CD14-positive monocyte (primary cell): Measurements from ENCODE around the gene ATL3. TPM values are rescaled to one million over a fixed set of nuclear protein-coding genes. Genes with fewer than 3 reads are reported as not detected.
"Not testable (repeated sequence)": the region's sequence is repeated elsewhere in the genome, so short reads cannot be mapped to it uniquely, and the experiment has no call there.

Experiments
- DNase-seq, 3 donors: peaks; one replicate each; pipeline ENCODE4 v3.0.0-alpha.2; 2011 to 2022
- H2AFZ ChIP-seq: 2 replicates; pipeline ENCODE4 v1.6.0; 2012; ENCODE audit warnings: mild to moderate bottlenecking, low read depth, low read length, inconsistent platforms; ENCODE audit not compliant: insufficient read depth, poor library complexity, severe bottlenecking
- H3K27ac ChIP-seq, 2 donors: 1 replicate in 1 of 2; 2 replicates in 1 of 2; pipeline ENCODE4 v1.5.1; 2012 to 2013; ENCODE audit warnings: low read length in 2 of 2, control low read depth in 1 of 2, inconsistent platforms in 1 of 2, low read depth in 1 of 2, mild to moderate bottlenecking in 1 of 2
- H3K27me3 ChIP-seq, 2 donors: one replicate each; pipeline versions ENCODE4 v1.6.0 to v1.6.1; 2011 to 2013; ENCODE audit warnings: low read length in 2 of 2; ENCODE audit not compliant: control insufficient read depth in 2 of 2, insufficient read depth in 2 of 2
- H3K36me3 ChIP-seq, 2 donors: replicated peaks in 1 of 2; 1 replicate in 1 of 2; 2 replicates in 1 of 2; pipeline versions ENCODE4 v1.5.1 to v1.6.1; 2012 to 2013; ENCODE audit warnings: low read length in 2 of 2, control low read depth in 1 of 2, inconsistent platforms in 1 of 2, mild to moderate bottlenecking in 1 of 2; ENCODE audit not compliant: insufficient read depth in 2 of 2, control insufficient read depth in 1 of 2
- H3K4me1 ChIP-seq, 2 donors: 1 replicate in 1 of 2; 2 replicates in 1 of 2; pipeline versions ENCODE4 v1.5.1 to v1.6.1; 2012 to 2013; ENCODE audit warnings: low read length in 2 of 2, control low read depth in 1 of 2, inconsistent platforms in 1 of 2, mild to moderate bottlenecking in 1 of 2, moderate library complexity in 1 of 2; ENCODE audit not compliant: insufficient read depth in 2 of 2, control insufficient read depth in 1 of 2
- H3K4me2 ChIP-seq: replicated peaks from 2 replicates; pipeline ENCODE3; 2012; ENCODE audit warnings: low read length, moderate library complexity, mild to moderate bottlenecking; ENCODE audit not compliant: poor library complexity, severe bottlenecking; ENCODE audit errors: extremely low read depth
- H3K4me3 ChIP-seq, 3 experiments: fragments of 200-600 bp in 1 of 3; sonication (generic) in 1 of 3; replicated peaks in 1 of 3; 1 replicate in 2 of 3; 2 replicates in 1 of 3; pipeline ENCODE4 v1.5.1; 2011 to 2013; ENCODE audit warnings: low read length in 3 of 3, mild to moderate bottlenecking in 3 of 3, control low read depth in 2 of 3, low read depth in 2 of 3, inconsistent platforms in 1 of 3, moderate library complexity in 1 of 3
- H3K79me2 ChIP-seq: 2 replicates; pipeline ENCODE4 v1.6.0; 2012; ENCODE audit warnings: mild to moderate bottlenecking, control low read depth, inconsistent platforms, low read length, moderate library complexity; ENCODE audit not compliant: insufficient read depth
- H3K9ac ChIP-seq: 2 replicates; pipeline ENCODE4 v1.6.0; 2017; ENCODE audit warnings: low read length, mild to moderate bottlenecking; ENCODE audit not compliant: insufficient read depth, poor library complexity, severe bottlenecking
- H3K9me3 ChIP-seq, 2 donors: replicated peaks in 1 of 2; 1 replicate in 1 of 2; 2 replicates in 1 of 2; pipeline versions ENCODE4 v1.5.1 to v1.6.1; 2012 to 2013; ENCODE audit warnings: low read length in 2 of 2, control low read depth in 1 of 2; ENCODE audit not compliant: control insufficient read depth in 1 of 2, insufficient read depth in 1 of 2
- H4K20me1 ChIP-seq: 2 replicates; pipeline ENCODE4 v1.6.0; 2012; ENCODE audit warnings: mild to moderate bottlenecking, low read length, control low read depth, moderate library complexity; ENCODE audit not compliant: insufficient read depth
- H3K27ac Mint-ChIP-seq, 7 donors: one replicate each; pipeline ENCODE4 v1.8.0; 2020; ENCODE audit warnings: mild to moderate bottlenecking in 7 of 7, mixed read lengths in 7 of 7, moderate library complexity in 6 of 7, inconsistent platforms in 2 of 7
- H3K27me3 Mint-ChIP-seq, 3 donors: one replicate each; pipeline ENCODE4 v1.8.0; 2021 to 2022; ENCODE audit warnings: low read depth in 3 of 3, mild to moderate bottlenecking in 3 of 3, mixed read lengths in 3 of 3, moderate library complexity in 3 of 3, inconsistent platforms in 1 of 3
- H3K36me3 Mint-ChIP-seq, 2 donors: one replicate each; pipeline ENCODE4 v1.8.0; 2020; ENCODE audit warnings: mixed read lengths in 2 of 2, inconsistent platforms in 1 of 2, mild to moderate bottlenecking in 1 of 2
- H3K4me1 Mint-ChIP-seq: one replicate; pipeline ENCODE4 v1.8.0; 2020; ENCODE audit warnings: mild to moderate bottlenecking, mixed read lengths
- H3K4me3 Mint-ChIP-seq, 2 donors: one replicate each; pipeline ENCODE4 v1.8.0; 2020; ENCODE audit warnings: mild to moderate bottlenecking in 2 of 2, mixed read lengths in 2 of 2, moderate library complexity in 1 of 2
- H3K9me3 Mint-ChIP-seq, 7 donors: one replicate each; pipeline ENCODE4 v1.8.0; 2020 to 2022; ENCODE audit warnings: mixed read lengths in 7 of 7, mild to moderate bottlenecking in 6 of 7, moderate library complexity in 6 of 7, inconsistent platforms in 2 of 7
- WGBS: methylation state at CpG from one replicate; pipeline ENCODE4 v1.1.5; 2013; ENCODE audit warnings: missing lambda C conversion rate; ENCODE audit not compliant: insufficient coverage; 5-methylcytosine and 5-hydroxymethylcytosine counted together
- intact Hi-C, 2 donors: fragments of 100-400 bp; cut with micrococcal nuclease; formaldehyde crosslinking; loops; one replicate each; pipeline versions ENCODE4 v1.15.0 to v1.15.1; 2023
- polyA plus RNA-seq, 3 donors: library from polyadenylated mRNA; depleted of rRNA in 1 of 3; unstranded in 2 of 3; stranded (reverse) in 1 of 3; fragments of 300-500 nt in 2 of 3; fragments of >200 nt in 1 of 3; fragmentation: Illumina TruSeq in 2 of 3; gene quantifications; 1 replicate in 2 of 3; 2 replicates in 1 of 3; pipeline ENCODE4 v1.2.3, GENCODE V29; 2012 to 2021
- TF ChIP-seq, protein P1 (sequence below): fragments of 200-600 bp; IDR thresholded peaks from one replicate; pipeline ENCODE4 v1.8.0; 2022; ENCODE audit warnings: antibody characterized with exemption, mild to moderate bottlenecking

Gene ATL3
- polyA plus RNA-seq, 3 donors = 10.6 to 25.5 (median 22.7) TPM

- no CpG with 5 or more reads among the region's 1 CpG for WGBS
- Mint-ChIP-seq H3K9me3 (peaks cover 0 to 2% (median 0%) of the 10 kb centered on the region in 7 donors), H3K4me3 (no peak overlapping the region), H3K36me3 (peaks cover 15 to 19% of the 10 kb centered on the region in 2 donors), H3K4me1 (peaks cover 84% of the 10 kb centered on the region), H3K27me3 (no peaks in the 10 kb centered on the region), H3K27ac (peak overlapping the region in 4 of 7 donors; percentile 4 to 58 (median 37))
- TF ChIP-seq, protein P1, sequence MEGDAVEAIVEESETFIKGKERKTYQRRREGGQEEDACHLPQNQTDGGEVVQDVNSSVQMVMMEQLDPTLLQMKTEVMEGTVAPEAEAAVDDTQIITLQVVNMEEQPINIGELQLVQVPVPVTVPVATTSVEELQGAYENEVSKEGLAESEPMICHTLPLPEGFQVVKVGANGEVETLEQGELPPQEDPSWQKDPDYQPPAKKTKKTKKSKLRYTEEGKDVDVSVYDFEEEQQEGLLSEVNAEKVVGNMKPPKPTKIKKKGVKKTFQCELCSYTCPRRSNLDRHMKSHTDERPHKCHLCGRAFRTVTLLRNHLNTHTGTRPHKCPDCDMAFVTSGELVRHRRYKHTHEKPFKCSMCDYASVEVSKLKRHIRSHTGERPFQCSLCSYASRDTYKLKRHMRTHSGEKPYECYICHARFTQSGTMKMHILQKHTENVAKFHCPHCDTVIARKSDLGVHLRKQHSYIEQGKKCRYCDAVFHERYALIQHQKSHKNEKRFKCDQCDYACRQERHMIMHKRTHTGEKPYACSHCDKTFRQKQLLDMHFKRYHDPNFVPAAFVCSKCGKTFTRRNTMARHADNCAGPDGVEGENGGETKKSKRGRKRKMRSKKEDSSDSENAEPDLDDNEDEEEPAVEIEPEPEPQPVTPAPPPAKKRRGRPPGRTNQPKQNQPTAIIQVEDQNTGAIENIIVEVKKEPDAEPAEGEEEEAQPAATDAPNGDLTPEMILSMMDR = no peak
- peak overlapping the region in 1 of 2 donors; percentile 81 for H3K27ac ChIP-seq
- H3K4me3 ChIP-seq = no peak overlapping the region
- H3K27me3 ChIP-seq = no peaks in the 10 kb centered on the region
- no peak overlapping the region for H3K9ac ChIP-seq
- no peak overlapping the region for H2AFZ ChIP-seq
- H3K9me3 ChIP-seq = no peaks in the 10 kb centered on the region
- H4K20me1 ChIP-seq = peaks cover 95% of the 10 kb centered on the region
- no peak for DNase-seq
- peaks cover 69 to 80% of the 10 kb centered on the region in 2 donors for H3K4me1 ChIP-seq
- no peak overlapping the region for H3K4me2 ChIP-seq
- peaks cover 2 to 9% of the 10 kb centered on the region in 2 donors for H3K36me3 ChIP-seq
- intact Hi-C loops = no loop called here
- peaks cover 100% of the 10 kb centered on the region for H3K79me2 ChIP-seq
Measured at GRCh38 chr11:63687845-63688244, 16.7 kb upstream of the ATL3 start.

- intact Hi-C loops = no loop called here
- no peak for DNase-seq
- Histone ChIP-seq H2AFZ (no peak overlapping the region), H3K36me3 (peaks cover 0 to 4% of the 10 kb centered on the region in 2 donors), H3K4me2 (peak overlapping the region; percentile 77), H3K4me1 (peaks cover 73 to 86% of the 10 kb centered on the region in 2 donors), H3K9ac (no peak overlapping the region), H3K79me2 (peaks cover 100% of the 10 kb centered on the region), H3K4me3 (peak overlapping the region in 1 of 3 experiments; percentile 68), H3K27me3 (no peaks in the 10 kb centered on the region), H3K9me3 (no peaks in the 10 kb centered on the region), H4K20me1 (peaks cover 95% of the 10 kb centered on the region), H3K27ac (peak overlapping the region; percentile 53 to 81)
- 80% methylated on average over 2 of the region's 2 CpGs for WGBS
- H3K4me1 Mint-ChIP-seq = peaks cover 89% of the 10 kb centered on the region
- H3K4me3 Mint-ChIP-seq = no peak overlapping the region
- H3K9me3 Mint-ChIP-seq = peaks cover 0 to 2% (median 0%) of the 10 kb centered on the region in 7 donors
- no peaks in the 10 kb centered on the region for H3K27me3 Mint-ChIP-seq
- TF ChIP-seq, protein P1 = no peak
- H3K27ac Mint-ChIP-seq = peak overlapping the region; percentile 62 to 93 (median 88)
- H3K36me3 Mint-ChIP-seq = peaks cover 11 to 15% of the 10 kb centered on the region in 2 donors
Measured at GRCh38 chr11:63686926-63687325, 15.8 kb upstream of the ATL3 start.

- H2AFZ ChIP-seq, H3K27me3 ChIP-seq, H3K36me3 ChIP-seq, H3K9me3 Mint-ChIP-seq, H3K27me3 Mint-ChIP-seq, H3K9me3 ChIP-seq, intact Hi-C loops, H3K36me3 Mint-ChIP-seq: not testable (repeated sequence)
- Mint-ChIP-seq H3K4me3 (peak overlapping the region; percentile 24 to 76), H3K4me1 (peaks cover 83% of the 10 kb centered on the region), H3K27ac (peak overlapping the region; percentile 72 to 93 (median 90))
- peaks cover 82% of the 10 kb centered on the region for H4K20me1 ChIP-seq
- peak overlapping the region in 2 of 3 experiments; percentile 16 to 68 for H3K4me3 ChIP-seq
- peak overlapping the region; percentile 42 for H3K9ac ChIP-seq
- WGBS = 70% methylated on average over 5 of the region's 7 CpGs
- peak; percentile 32 to 53 (median 33) for DNase-seq
- peaks cover 93% of the 10 kb centered on the region for H3K79me2 ChIP-seq
- peak overlapping the region; percentile 77 for H3K4me2 ChIP-seq
- H3K4me1 ChIP-seq = peaks cover 73 to 87% of the 10 kb centered on the region in 2 donors
- H3K27ac ChIP-seq = peak overlapping the region; percentile 36 to 81
Measured at GRCh38 chr11:63685158-63685721, 14.1 kb upstream of the ATL3 start.
